K562 (cell line): ENCODE data around the gene TMED8.

Experiments used
- KDM4B ChIP-seq, 2 experiments: fragments of 450-650 bp in 1 of 2; sonication (generic) in 1 of 2; IDR thresholded peaks; 2 replicates each; pipeline ENCODE4 v1.6.1; 2016 to 2017; ENCODE audit warnings: borderline replicate concordance in 2 of 2, antibody characterized with exemption in 1 of 2, low read depth in 1 of 2, mild to moderate bottlenecking in 1 of 2
- POLR2AphosphoS5 ChIP-seq: IDR thresholded peaks from 2 replicates; pipeline ENCODE4 v1.6.1; 2011; ENCODE audit warnings: mild to moderate bottlenecking, low read depth, low read length, moderate library complexity; ENCODE audit not compliant: control insufficient read depth, insufficient read depth
- XRCC3 ChIP-seq: fragments of 450-650 bp; IDR thresholded peaks from 2 replicates; pipeline ENCODE4 v1.6.1; 2017; ENCODE audit warnings: mild to moderate bottlenecking, moderate library complexity
- ZNF146 ChIP-seq: IDR thresholded peaks from one replicate; pipeline ENCODE4 v1.6.1; 2018; ENCODE audit warnings: missing compliant biosample characterization; ENCODE audit not compliant: unreplicated experiment

GRCh38 chr14:77314539-77315457 is 62.1 kb downstream of the TMED8 start:
- TF ChIP-seq XRCC3 = no peak
- TF ChIP-seq ZNF146 (CRISPR knock-in tag) = no peak
- no peak for TF ChIP-seq KDM4B (IDR thresholded peaks at IDR 0.05; ENCODE audit: borderline replicate concordance in 2 of 2, low read depth in 1 of 2)
- no peak for TF ChIP-seq POLR2AphosphoS5
